ENCODE measurements around the gene PROK1. TPM values are rescaled to one million over a fixed set of nuclear protein-coding genes. Genes with fewer than 3 reads are reported as not detected.

PROK1 gene
- polyA plus RNA-seq, 2 of the 4 experiments (the other 2 are of a cell fraction), result not detected

Other genes starting within 250 kb of the PROK1 start
- 1.1 and 1.8 TPM in 2 replicates for gene KCNC4, start 240.8 kb upstream of the PROK1 start, polyA plus RNA-seq (2011; rRNA removed)
- 2.2 to 2.4 TPM (median 2.2 TPM) in 3 replicates for gene KCNC4, start 240.8 kb upstream of the PROK1 start, polyA plus RNA-seq (2017; fragmentation: RNase III; extraction: RNeasy Plus Mini Kit Qiagen cat#74134 plus additional on column Dnase treatment)
- gene RBM15, start 111.8 kb upstream of the PROK1 start, polyA plus RNA-seq (2011; rRNA removed), result 14.0 and 15.0 TPM in 2 replicates
- 8.0 to 8.7 TPM (median 8.2 TPM) in 3 replicates for gene RBM15, start 111.8 kb upstream of the PROK1 start, polyA plus RNA-seq (2017; fragmentation: RNase III; extraction: RNeasy Plus Mini Kit Qiagen cat#74134 plus additional on column Dnase treatment)
- gene SLC16A4, start 60.1 kb upstream of the PROK1 start, polyA plus RNA-seq (2011; rRNA removed), result 176 and 188 TPM in 2 replicates
- gene SLC16A4, start 60.1 kb upstream of the PROK1 start, polyA plus RNA-seq (2017; fragmentation: RNase III; extraction: RNeasy Plus Mini Kit Qiagen cat#74134 plus additional on column Dnase treatment), result 47.2 to 71.8 TPM (median 61.0 TPM) in 3 replicates
- gene LAMTOR5, start 43.5 kb upstream of the PROK1 start, polyA plus RNA-seq (2011; rRNA removed), result 256 and 314 TPM in 2 replicates
- gene LAMTOR5, start 43.5 kb upstream of the PROK1 start, polyA plus RNA-seq (2017; fragmentation: RNase III; extraction: RNeasy Plus Mini Kit Qiagen cat#74134 plus additional on column Dnase treatment), result 217 to 254 TPM (median 251 TPM) in 3 replicates
- not detected in 2 replicates for gene KCNA10, start 68.0 kb downstream of the PROK1 start, polyA plus RNA-seq (2011; rRNA removed)
- gene KCNA10, start 68.0 kb downstream of the PROK1 start, polyA plus RNA-seq (2017; fragmentation: RNase III; extraction: RNeasy Plus Mini Kit Qiagen cat#74134 plus additional on column Dnase treatment), result not detected in 3 replicates
- gene KCNA2, start 155.2 kb downstream of the PROK1 start, polyA plus RNA-seq (2011; rRNA removed), result 0.05 TPM in 2 replicates
- 0.03 to 0.05 TPM (median 0.04 TPM) in 3 replicates for gene KCNA2, start 155.2 kb downstream of the PROK1 start, polyA plus RNA-seq (2017; fragmentation: RNase III; extraction: RNeasy Plus Mini Kit Qiagen cat#74134 plus additional on column Dnase treatment)
- not detected in 2 replicates for gene KCNA3, start 223.8 kb downstream of the PROK1 start, polyA plus RNA-seq (2011; rRNA removed)
- not detected in 3 replicates for gene KCNA3, start 223.8 kb downstream of the PROK1 start, polyA plus RNA-seq (2017; fragmentation: RNase III; extraction: RNeasy Plus Mini Kit Qiagen cat#74134 plus additional on column Dnase treatment)